Right lung (tissue), 5 donors: Measurements from ENCODE around the gene SPTBN1. TPM values are rescaled to one million over a fixed set of nuclear protein-coding genes. Genes with fewer than 3 reads are reported as not detected.
"Not testable (repeated sequence)": the region's sequence is repeated elsewhere in the genome, so short reads cannot be mapped to it uniquely, and the experiment has no call there.

Experiments
- DNase-seq, 2 donors: peaks; one replicate each; pipeline ENCODE4 v3.0.0-alpha.2; 2013
- polyA plus RNA-seq, 5 donors: library from polyadenylated mRNA; unstranded; fragments of 120-200 nt; gene quantifications; one replicate each; pipeline versions ENCODE4 v1.2.1 to v1.2.3, GENCODE V29; 2013; ENCODE audit warnings: inconsistent platforms in 1 of 5, low replicate concordance in 1 of 5; ENCODE audit not compliant: insufficient read length in 5 of 5, insufficient read depth in 1 of 5

The SPTBN1 gene
- polyA plus RNA-seq, 5 donors = 413 to 552 (median 522) TPM

DNA sequence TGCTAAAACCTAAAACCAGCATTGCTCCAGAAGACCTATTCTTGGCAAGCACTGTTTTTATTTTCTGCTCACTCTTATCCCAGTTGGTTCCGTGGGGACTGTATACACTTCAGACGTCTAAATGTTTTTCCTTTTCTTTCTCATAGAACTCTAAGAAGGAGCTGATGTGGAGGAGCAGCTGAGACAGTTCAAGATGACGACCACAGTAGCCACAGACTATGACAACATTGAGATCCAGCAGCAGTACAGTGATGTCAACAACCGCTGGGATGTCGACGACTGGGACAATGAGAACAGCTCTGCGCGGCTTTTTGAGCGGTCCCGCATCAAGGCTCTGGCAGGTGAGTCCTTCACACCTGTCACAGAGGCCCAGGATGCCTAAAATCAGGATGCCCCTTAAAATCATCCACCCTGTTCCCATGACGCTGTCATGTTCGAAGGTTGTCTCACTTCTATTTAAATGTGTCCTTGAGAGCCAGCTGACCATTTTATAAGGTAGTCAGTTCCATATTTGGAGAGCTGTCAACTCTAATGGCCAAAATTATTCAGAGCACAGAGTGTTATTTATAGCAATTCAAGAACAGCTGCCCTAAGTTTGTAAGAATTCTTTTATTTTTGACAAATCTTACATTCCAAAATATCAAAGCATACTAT is 70.2 kb downstream of the SPTBN1 start:
- DNase-seq = no peak

DNA sequence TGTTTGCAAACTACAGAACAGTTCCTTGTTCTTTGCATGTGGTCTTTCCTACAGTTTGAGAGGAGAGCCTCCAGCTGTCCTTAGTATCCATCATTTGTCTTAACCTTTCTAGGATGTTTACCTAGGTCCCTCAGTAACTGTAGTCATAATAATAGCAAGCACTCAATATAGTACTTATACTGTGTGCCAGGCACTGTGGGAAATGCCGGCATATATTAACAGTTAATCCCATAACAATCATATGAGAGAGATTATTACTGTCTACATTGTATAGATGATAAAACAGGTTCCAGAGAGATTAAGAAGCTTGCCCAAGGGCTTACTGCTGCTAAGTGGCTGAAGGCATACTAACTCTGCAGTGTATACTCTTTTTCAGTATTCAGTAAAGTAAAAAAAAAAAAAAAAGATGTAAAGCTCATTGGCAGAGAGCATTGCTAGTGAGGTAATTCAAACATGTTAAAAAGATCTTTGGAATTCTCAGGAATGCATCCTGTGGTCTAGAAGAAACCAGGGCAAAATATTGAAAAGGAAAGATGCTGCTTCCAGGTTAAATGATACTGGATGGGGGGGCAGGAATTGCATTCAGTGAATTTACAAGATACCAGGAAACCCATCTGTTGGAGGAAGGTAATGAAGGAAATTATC is 72.3 kb downstream of the SPTBN1 start:
- DNase-seq = no peak

DNA sequence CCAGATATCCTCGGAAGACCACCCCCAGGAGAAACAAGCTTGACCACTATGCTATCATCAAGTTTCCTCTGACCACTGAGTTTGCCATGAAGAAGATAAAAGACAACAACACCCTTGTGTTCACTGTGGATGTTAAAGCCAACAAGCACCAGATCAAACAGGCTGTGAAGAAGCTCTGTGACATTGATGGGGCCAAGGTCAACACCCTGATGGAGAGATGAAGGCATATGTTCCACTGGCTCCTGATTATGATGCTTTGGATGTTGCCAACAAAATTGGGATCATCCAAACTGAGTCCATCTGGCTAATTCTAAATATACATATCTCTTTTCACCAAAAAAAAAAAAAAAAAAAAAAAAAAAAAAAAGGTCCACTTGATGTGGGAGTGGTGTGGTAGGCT is 73.4 kb downstream of the SPTBN1 start:
- DNase-seq = not testable (repeated sequence)

DNA sequence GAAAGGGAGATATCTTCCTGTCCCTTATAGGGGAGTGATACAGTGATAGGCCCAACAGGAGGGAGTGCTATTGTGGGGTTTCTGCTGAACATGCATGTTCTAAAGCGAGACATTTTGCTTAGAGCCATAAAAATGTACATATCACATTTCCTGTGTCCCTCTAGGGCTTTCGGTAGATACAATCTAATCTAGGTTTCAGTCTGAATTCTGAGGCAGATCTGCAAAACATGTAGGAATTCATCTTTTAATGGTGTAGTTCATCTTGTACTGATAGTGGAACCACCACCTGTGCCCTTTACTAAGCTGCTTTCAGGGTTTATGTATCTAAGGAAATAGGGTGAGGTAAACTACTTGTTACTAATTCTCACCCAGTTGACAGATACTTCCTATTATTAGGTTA is 73.8 kb downstream of the SPTBN1 start:
- DNase-seq = no peak

DNA sequence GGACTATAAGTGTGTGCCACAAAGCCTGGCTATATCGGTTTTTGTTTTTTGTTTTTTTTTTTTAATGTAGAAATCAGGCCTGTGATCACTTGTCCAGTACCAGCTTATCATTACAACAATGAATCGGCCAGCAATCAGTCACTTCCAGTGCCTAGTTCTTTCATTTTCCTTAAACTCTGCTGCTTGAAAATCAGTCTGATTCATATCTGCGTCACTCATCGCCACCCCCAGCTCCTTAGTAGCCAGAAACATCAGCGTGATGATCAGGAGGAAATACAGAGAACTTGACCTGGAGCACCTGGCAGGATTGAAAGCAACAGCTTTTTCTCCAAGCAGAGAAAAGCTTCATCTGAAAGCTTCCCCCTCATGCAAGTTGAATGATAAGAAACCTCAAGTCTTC is 75.4 kb downstream of the SPTBN1 start:
- no peak for DNase-seq

DNA sequence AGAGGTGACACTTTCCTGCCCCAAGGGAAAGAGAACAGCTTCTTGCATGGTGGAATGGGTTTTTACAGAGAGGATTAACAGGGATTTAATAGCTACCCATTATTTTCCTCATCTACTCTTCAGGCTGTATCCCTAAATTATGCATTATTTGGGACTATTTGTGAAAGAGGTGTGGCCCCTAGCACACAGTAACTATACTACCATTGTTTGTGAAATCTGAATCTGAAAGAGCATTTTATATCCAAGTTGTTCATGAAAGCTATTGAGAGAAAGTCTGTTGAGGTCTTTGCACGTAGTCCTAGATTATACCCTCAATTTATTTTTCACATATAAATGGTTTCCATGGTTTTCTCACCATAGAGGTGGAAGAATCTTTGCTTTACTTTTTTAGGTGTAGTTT is 78.1 kb downstream of the SPTBN1 start:
- no peak for DNase-seq

DNA sequence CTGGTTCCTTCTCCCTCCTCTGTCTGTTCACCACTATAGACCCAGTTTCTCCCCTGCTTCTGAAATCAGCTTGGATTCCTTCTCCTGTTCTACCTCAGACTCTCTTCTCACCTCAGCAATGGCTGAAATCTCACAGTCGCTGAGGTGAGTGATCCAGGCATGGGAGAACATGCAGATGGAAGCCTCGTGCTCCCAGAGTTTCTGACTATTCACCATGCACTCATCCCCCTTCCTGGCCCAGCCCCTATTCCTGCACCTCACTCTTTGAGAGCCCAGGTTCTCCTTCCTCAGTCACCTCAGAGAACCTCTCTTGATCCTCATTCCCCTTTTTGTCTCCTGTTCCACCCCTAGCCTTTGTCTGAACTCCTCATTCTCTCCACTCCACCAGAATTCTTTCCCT is 78.5 kb downstream of the SPTBN1 start:
- no peak for DNase-seq

DNA sequence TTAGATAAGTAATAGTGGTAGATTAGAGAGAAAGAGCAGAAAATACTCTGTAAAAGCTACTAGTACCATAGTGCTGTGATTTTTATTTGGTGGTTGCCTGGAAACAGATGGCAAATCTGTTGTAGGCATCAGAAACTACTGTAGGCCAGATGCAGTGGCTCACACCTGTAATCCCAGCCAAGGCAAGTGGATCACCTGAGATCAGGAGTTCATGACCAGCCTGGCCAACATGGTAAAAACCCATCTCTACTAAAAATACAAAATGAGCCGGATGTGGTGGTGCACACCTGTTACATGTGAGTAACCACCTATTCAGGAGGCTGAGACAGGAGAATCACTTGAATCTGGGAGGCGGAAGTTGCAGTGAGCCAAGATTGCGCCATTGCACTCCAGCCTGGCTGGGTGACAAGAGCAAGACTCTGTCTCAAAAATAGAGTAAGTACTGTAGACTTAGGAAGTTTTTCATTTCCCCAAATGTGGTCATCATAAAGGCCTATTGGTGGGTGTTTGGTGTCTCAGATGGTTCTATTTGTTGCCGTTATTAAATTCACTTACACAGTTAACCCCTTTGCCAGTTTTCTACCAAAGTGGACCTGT is 79.6 kb downstream of the SPTBN1 start:
- no peak for DNase-seq

DNA sequence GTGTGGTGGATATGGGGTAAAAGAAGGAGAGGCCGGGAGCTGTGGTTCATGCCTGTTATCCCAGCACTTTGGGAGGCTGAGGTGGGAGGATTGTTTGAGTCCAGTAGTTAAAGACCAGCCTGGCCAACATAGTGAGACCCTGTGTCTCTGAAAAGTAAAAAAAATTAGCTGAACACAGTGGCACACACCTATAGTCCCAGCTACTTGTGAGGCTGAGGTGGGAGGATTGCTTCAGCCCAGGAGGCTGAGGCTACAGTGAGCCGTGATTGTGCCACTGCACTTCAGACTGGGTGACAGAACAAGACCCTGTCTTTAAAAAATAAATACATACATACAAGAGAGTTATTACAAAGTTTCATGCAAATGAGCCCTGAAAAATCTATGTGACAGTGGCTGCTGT is 80.6 kb downstream of the SPTBN1 start:
- DNase-seq = no peak

DNA sequence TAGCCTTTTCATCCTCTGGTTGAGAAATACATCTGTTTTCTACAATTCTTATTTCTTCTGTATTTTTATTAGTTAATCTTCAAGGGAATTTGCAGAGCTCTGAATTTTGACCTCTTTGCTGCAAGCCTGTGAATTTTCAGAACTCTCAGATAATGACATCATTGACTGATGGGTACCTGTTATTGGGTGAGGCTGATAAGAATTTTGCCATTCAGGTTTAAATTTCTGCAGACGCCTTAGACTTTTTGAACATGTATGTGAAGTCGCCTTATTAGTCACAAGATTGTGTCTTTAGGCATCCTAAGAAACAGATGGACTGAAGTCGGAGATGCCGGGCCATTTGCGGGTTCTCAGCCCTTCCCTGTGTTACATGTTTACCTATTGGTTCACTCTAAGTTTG is 82.4 kb downstream of the SPTBN1 start:
- no peak for DNase-seq

DNA sequence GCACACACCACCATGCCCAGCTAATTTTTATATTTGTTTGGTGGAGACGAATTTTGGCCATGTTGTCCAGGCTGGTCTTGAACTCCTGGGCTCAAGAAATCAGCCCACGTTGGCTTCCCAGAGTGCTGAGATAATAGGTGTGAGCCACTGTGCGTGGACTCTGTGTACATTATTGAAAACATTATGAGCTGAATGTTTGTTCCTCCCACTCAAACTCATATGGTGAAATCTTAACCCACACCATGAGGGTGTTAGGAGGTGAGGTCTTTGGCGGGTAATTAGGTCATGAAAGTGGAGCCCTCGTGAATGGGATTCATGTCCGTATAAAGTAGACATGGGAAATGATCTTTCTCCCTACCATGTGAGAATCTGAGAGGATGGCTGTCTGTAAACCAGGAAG is 83.6 kb downstream of the SPTBN1 start:
- no peak for DNase-seq

DNA sequence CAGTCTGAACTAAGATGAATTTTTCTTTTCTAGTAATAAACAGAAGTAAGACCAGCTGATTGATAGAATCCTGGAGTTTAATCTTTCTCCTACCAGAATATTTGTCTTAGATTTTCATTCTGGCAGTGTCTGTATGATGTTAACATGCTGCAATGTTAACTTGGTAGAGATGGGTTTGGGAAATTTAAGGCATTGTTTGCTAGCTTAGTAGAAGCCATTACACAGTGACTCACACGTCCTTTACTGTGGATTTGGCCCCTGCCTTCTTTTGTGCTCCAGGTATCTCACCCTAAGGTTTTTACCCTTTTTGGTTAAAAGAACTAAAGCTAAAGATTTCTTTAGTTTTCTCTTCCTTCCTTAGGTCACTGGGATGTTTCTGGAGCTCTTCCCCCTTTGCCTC is 84.1 kb downstream of the SPTBN1 start:
- DNase-seq = no peak

DNA sequence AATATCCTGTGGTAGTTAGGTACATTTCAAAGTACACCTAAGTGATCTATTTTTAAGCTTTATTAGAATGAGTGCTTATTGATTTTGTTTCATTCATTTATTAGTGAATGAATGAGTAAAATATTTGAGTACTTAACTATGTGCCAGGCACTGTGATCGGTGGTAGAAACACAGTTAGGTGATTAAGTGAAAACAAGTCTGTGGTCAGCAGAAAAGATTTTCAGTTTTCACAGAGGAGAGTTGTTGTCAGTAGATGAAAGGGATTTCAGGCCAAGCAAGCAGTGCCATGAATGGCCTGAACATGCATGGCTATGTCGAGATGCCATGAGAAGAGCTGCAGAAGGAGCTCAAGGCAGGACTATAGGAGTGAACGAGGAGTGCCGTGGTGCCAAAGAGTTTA is 85.9 kb downstream of the SPTBN1 start:
- no peak for DNase-seq

DNA sequence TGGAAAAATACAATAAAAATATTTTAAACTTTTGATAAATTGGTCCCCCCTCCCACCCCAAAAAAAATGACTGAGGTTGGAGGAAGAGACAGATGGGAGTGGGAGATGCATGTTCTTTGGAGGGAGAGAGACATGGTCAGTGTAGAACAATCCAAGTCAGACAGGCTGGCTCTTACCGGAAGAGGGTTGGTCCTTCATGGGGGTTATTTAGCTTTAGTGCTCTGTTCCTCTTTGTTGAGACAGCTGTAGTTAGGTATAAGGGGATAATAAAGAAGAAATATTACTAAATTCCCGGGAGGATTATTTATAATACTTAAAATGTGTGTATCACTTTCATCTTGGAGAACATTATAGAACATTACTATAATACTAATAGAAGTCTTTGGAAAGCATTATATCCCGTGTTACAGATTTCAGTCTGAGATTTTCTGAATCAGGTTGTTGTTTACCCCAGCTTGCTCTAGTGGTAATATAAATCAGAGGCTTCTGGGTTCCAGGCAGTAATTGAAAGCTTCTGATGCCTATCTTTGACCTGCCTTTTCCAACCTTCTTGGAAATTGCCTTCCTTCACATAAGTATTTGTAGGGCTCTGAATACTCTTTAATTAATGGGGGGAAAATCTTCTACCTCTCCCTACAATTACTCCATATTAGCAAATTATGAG is 87.7 kb downstream of the SPTBN1 start:
- DNase-seq = no peak

DNA sequence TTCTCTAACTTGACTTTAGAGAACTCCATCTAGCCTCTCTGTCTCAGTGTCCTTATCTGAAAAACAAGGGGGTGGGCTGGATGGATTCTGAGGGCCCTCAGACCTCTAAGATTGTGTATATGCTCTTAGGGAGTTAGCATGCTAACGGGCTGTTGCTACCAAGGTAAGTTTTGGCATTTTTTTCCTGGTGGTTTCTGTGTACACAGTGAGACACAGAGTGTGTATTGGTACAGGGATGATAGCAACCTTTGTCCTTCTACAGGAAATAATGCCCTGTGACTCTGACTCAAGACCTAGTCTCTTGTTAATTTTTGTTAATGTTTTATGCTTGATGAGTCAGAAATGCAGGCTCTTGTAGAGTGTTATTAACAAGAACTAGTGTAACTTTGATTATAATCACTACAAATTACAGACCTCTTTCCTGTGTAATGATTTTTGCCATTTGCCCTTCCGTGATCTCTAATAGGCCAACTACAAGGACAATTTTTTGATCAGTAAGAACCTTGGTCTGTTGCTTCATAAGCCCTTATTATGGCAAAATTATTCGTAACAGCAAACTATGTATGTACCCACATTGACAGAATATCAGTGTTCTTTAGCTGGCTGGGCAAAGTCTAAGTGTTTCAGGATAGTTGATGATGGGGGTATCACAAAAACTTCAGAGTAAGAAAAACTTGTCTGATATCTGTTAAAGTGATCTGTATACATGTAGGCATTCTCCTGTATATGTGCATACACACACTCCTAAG is 89.7 kb downstream of the SPTBN1 start:
- no peak for DNase-seq

DNA sequence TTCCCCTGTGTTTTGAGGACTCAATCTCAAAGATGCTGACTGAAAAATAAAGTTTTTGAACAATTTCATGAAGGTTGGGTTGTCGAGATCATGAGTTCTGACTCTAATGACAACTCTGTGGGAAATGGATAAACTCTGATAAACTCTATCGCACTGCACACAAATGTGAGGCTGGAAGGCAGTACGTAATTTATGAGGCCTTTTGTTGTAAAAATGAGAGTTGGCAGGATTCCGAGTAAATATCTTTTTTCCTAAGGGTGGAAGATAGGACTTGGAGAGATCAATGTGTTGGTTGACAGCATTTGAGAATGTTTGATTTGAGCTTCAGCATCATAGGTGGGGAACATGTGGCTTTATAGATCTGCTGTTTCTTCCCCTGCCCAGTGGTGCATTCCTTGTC is 90.4 kb downstream of the SPTBN1 start:
- DNase-seq = no peak

DNA sequence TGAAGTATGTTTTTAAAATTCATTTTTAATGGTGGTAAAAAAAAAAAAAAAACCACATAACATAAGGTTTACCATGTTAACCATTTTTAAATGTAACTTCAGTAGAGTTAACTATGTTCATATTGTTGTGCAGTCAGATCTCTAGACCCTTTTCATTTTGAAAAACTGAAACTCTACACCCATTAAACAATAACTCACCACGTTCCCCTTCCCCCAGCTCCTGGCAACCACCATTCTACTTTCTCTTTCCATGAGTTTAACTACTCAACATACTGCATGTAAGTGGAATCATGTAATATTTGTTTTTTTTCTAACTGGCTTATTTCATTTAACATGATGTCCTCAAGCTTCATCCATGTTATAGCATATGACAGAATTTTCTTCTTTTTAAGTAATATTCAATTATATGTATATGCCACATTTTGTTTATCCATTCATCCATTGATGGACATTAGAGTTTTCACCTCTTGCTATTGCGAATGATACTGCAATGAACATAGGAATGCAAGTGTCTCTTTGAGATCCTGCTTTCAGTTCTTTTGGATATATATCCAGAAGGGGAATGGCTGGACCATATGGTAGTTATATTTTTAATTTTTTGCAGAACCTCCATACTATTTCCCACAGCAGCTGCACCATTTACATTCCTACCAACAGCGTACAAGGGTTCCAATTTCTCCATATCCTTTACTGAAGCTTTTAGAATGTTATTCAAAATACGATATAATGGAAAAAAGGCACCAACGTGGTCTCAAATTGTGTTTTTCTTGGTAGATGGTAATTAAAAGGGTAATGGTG is 91.0 kb downstream of the SPTBN1 start:
- DNase-seq = no peak

DNA sequence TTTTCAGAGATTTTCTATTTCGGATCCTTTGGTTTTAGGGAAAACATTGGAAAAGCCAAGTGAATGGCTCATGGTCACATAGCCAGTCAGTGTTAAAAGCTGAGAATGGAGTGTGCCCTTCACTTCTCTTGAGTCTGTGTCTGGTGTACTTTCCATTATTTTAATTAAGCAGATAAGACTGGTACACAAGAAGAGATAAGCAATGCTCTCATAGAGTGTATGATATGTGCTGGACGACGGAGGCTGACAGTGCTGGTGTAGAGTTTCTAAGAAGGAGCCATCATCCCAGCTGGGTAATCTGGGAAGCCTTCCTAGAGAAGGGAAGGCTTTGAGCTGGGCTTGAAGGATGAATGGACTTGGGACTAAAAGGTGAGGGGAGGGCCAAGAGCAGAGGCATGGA is 93.3 kb downstream of the SPTBN1 start:
- DNase-seq = no peak

DNA sequence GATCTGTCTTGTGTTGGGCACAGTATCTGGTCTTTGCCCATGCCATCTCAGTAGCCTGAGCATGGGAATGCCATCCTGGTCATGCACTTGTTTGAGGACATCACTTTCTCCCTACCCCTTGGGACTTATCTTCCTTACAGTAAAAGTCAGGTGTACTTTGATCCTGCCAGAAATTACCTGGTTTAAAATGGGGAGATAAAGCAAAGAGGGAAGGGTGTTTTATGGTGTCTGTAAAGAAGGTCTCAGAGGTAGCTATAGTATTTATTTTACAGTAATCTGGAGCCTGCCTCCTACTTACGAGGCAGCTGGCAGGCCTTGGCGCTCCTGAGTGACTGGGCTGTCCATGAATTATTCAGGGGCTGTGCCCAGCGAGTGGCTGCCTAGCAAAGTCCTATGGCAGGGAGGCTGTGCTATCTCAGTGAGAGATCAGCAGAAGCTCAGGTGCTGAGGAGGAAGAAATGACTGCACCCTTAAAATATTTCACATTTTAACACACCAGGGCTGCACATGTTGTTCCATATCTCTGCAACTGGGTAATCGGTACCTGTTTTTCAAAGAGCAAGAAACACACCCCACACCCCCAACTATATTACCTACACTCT is 93.9 kb downstream of the SPTBN1 start:
- DNase-seq = no peak

DNA sequence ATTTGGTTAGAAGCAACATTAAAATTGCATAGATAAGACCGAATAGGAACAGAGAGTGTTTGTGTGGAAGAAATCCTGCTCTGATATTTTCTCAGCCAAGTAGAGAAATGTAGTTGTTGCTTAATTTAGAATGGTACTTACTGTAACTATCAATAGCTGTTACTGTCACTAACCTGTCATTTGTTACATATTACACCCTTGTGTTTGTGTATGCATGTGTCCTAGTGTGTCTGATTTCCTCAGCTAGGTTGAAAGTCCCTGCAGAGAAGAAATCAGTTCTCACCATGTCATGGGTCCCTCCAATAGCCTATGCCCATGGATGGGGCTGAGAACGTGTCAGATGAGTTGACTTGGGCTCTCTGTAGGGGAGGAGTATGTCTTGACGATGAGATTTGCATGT is 94.4 kb downstream of the SPTBN1 start:
- no peak for DNase-seq

DNA sequence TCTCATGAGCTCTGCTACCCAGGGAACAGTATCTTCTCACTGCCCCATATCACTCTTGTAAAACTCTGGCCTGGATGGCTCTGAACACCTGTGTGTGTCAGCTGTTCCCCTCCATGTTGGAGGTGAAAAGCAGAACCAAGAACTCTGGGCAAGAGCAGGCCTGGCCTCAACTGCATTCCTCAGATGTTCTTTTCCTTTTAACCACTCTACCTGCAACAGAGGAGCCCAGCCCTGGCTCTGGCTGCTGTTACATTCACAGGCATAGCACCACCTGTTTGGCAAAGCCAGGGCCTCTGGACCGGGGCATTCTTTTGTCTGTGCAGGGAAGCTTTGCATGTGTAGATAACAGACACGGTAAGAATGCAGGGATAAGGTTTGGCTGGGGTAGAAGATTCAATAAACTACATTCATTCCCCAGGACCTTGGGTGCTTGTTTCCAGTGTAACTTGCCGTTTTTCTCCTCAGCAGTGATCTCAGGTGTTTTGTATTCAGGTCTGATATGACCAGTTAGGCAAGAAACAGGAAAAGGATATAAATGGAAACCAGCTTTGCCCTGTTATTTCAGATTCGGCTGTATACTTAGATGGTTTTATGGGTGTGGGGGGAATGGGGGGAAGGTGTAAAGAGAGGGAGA is 95.1 kb downstream of the SPTBN1 start:
- DNase-seq = no peak
